ENCODE data around the gene PLAC1.

GRCh38 chrX:134659761-134660160 lies 1.5 kb upstream of the PLAC1 start:
- TF ChIP-seq EZH2 (IDR thresholded peaks at IDR 0.05) = no peak
- TF ChIP-seq POLR2AphosphoS5 (IDR thresholded peaks at IDR 0.05; ENCODE audit: borderline replicate concordance, low read depth, low read length) = no peak
- TF ChIP-seq FOXP2 (optimal IDR thresholded peaks at IDR 0.05; ENCODE audit: control extremely low read depth, extremely low read length, insufficient read depth) = no peak

Data from SK-N-MC (cell line).